Effector memory CD4-positive, alpha-beta T cell (primary cell): ENCODE data around the gene UNC13C.

ENCODE experiments used
- DNase-seq, 3 donors: peaks; one replicate each; pipeline ENCODE4 v3.0.0-alpha.2; 2020
- H3K27ac ChIP-seq: 2 replicates; pipeline ENCODE4 v1.7.0; 2013; ENCODE audit warnings: mild to moderate bottlenecking, low read length, moderate library complexity; ENCODE audit not compliant: insufficient read depth, poor library complexity, severe bottlenecking
- H3K27me3 ChIP-seq: replicated peaks from 2 replicates; pipeline ENCODE4 v1.7.0; 2013; ENCODE audit warnings: mild to moderate bottlenecking, low read length; ENCODE audit not compliant: insufficient read depth, control insufficient read depth, poor library complexity, severe bottlenecking
- H3K36me3 ChIP-seq: 2 replicates; pipeline ENCODE4 v1.7.0; 2013; ENCODE audit warnings: mild to moderate bottlenecking, low read length, moderate library complexity; ENCODE audit not compliant: control insufficient read depth, insufficient read depth
- H3K4me1 ChIP-seq: 2 replicates; pipeline ENCODE4 v1.7.0; 2013; ENCODE audit warnings: low read length, mild to moderate bottlenecking; ENCODE audit not compliant: control insufficient read depth, insufficient read depth, poor library complexity, severe bottlenecking
- H3K4me3 ChIP-seq: 2 replicates; pipeline ENCODE4 v1.7.0; 2013; ENCODE audit warnings: low read length, low read depth, mild to moderate bottlenecking; ENCODE audit not compliant: insufficient read depth, poor library complexity, severe bottlenecking
- H3K9me3 ChIP-seq: 2 replicates; pipeline ENCODE4 v1.7.0; 2013; ENCODE audit warnings: mild to moderate bottlenecking, low read length, moderate library complexity; ENCODE audit not compliant: control insufficient read depth

Gene UNC13C

DNA sequence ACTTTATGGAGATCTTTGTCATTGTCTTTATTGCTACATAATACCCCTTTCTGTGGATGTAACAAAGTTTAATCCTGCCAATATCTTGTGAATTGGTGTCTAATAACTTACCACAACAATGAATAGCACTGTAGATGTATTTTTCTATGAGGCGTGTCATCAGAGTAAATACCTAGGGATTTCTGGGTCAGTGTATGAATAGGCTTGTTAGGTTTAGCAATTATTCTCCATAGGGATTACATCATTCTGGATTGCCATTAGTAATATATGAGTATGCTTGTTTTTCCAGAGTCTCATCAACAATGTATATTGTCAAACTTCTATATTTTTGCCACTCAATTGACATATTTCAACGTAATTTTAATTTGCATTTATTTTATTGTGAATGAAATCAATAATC lies 67.9 kb downstream of the UNC13C start:
- no peak for DNase-seq
- no peaks in the 10 kb centered on the region for H3K36me3 ChIP-seq
- H3K4me3 ChIP-seq, result no peak overlapping the region
- H3K27ac ChIP-seq, result no peak overlapping the region
- H3K27me3 ChIP-seq, result no peaks in the 10 kb centered on the region
- no peaks in the 10 kb centered on the region for H3K4me1 ChIP-seq
- H3K9me3 ChIP-seq, result no peaks in the 10 kb centered on the region

GRCh38 chr15:54064365-54064764 lies 86.1 kb downstream of the UNC13C start:
- Histone ChIP-seq H3K4me1 (no peaks in the 10 kb centered on the region), H3K36me3 (no peaks in the 10 kb centered on the region), H3K9me3 (no peaks in the 10 kb centered on the region), H3K27ac (no peak overlapping the region), H3K4me3 (no peak overlapping the region), H3K27me3 (no peaks in the 10 kb centered on the region)
- no peak for DNase-seq

DNA sequence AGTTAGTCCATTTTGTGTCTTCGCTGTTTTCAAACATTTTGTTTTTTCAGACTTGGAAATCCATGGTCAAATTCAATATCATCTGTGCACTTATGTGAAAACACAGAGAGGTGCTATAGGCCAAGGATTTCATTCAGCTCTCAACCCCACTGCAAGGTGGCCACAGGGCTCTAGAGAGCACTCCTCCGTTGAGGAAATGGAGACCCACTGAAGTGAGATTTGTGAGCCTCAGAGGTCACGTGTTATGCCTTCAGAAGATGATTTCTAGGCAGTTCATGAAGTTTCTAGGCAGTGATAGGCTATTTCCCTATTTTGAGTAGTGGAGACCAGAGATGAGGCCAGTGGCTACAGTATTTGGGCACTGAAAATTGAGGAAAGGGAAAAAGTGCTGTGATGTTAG lies 88.2 kb downstream of the UNC13C start:
- H3K4me3 ChIP-seq, result no peak overlapping the region
- H3K9me3 ChIP-seq, result no peaks in the 10 kb centered on the region
- H3K36me3 ChIP-seq, result no peaks in the 10 kb centered on the region
- DNase-seq, result no peak
- H3K27me3 ChIP-seq, result no peaks in the 10 kb centered on the region
- no peak overlapping the region for H3K27ac ChIP-seq
- no peaks in the 10 kb centered on the region for H3K4me1 ChIP-seq

- Histone ChIP-seq H3K4me3 (no peak overlapping the region), H3K27me3 (no peaks in the 10 kb centered on the region), H3K36me3 (no peaks in the 10 kb centered on the region), H3K4me1 (no peaks in the 10 kb centered on the region), H3K9me3 (no peaks in the 10 kb centered on the region), H3K27ac (no peak overlapping the region)
- DNase-seq, result no peak
Observed at GRCh38 chr15:54082836-54083492, 104.7 kb downstream of the UNC13C start.

DNA sequence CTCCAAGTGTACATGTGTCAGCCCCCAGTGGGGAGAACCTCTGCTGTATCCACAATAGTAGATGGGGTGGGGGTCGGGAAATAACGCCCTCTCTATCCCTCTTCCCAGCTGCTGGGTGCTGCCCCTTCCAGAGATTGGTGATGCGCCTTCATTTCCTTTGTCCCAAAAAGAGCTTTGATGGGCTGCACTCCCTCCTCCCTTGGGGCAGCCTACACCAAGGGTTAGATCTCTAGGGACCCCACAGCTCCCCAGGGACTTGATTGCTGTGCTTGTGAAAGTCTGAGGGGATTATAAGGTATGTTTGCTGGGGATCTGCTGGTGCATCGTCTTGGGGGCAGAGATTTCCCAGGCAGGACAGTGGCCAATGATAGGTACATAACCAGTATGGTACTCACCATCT lies 105.3 kb downstream of the UNC13C start:
- no peaks in the 10 kb centered on the region for H3K27me3 ChIP-seq
- no peaks in the 10 kb centered on the region for H3K9me3 ChIP-seq
- DNase-seq, result no peak
- H3K27ac ChIP-seq, result no peak overlapping the region
- no peaks in the 10 kb centered on the region for H3K36me3 ChIP-seq
- no peaks in the 10 kb centered on the region for H3K4me1 ChIP-seq
- no peak overlapping the region for H3K4me3 ChIP-seq

DNA sequence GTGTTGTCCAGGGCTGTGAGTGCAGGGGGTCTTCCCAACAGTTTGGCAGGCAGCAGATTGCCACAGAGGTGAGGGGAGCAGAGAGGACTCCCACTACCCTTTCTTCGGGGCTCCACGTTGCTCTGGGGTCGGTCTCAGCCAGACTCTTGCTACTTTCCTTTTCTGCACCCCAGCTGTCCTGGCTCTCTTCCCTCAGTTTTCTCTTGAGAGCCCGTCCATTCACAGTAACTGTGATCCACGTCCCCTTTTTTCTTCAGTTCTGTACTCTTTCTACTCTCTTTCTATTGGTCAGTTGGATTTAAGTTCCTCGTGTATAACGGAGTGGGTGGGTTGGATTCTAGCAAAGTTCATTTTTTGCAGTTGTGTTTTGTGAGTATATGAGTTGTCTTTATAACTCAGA lies 105.8 kb downstream of the UNC13C start:
- Histone ChIP-seq H3K27ac (no peak overlapping the region), H3K4me3 (no peak overlapping the region), H3K9me3 (no peaks in the 10 kb centered on the region), H3K4me1 (no peaks in the 10 kb centered on the region), H3K27me3 (no peaks in the 10 kb centered on the region), H3K36me3 (no peaks in the 10 kb centered on the region)
- no peak for DNase-seq

DNA sequence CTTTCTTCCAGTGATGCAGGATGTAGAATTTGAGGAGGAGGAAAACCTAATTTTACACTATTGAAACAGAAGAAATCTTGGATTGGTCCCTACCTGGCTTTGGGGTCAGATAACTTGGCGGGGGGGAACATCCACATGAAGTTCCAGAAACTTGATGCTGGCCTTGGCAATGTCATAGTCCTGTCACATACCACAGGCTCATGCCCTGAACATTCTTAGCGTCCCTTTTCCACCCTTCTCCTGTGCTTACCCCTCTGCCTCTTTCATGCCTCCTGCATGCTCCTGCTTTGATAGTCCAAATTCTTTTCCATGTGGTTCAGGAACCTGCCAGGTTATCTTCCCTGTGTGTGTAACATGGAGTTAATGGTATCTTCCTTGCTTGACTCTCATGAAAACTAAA lies 110.6 kb downstream of the UNC13C start:
- Histone ChIP-seq H3K27ac (no peak overlapping the region), H3K4me3 (no peak overlapping the region), H3K4me1 (no peaks in the 10 kb centered on the region), H3K9me3 (no peaks in the 10 kb centered on the region), H3K27me3 (no peaks in the 10 kb centered on the region), H3K36me3 (no peaks in the 10 kb centered on the region)
- no peak for DNase-seq

GRCh38 chr15:54089776-54090175 lies 111.5 kb downstream of the UNC13C start:
- H3K27me3 ChIP-seq, result no peaks in the 10 kb centered on the region
- no peaks in the 10 kb centered on the region for H3K9me3 ChIP-seq
- DNase-seq, result no peak
- H3K27ac ChIP-seq, result no peak overlapping the region
- H3K4me3 ChIP-seq, result no peak overlapping the region
- H3K4me1 ChIP-seq, result no peaks in the 10 kb centered on the region
- no peaks in the 10 kb centered on the region for H3K36me3 ChIP-seq

DNA sequence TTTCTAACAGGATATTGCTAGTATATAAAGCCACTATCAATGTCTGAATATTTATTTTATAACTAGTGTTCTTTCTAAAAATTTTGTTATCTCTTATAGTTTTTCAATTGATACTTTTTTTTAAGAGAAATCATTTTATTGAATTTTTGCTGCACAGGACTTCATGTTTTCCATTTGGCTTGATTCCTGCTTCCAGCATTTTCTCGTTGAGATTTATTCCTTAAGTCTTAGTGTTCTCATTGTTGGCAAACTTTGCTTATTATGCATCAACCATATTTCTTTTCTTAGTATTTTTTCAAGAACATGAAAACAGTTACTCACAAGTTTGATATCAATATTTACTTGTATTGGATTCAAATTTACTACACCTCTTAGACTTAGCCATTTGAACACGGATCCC lies 113.4 kb downstream of the UNC13C start:
- no peaks in the 10 kb centered on the region for H3K9me3 ChIP-seq
- no peak overlapping the region for H3K4me3 ChIP-seq

GRCh38 chr15:54094661-54095060 lies 116.4 kb downstream of the UNC13C start:
- Histone ChIP-seq H3K9me3 (no peaks in the 10 kb centered on the region), H3K4me1 (no peaks in the 10 kb centered on the region), H3K27me3 (no peaks in the 10 kb centered on the region), H3K27ac (no peak overlapping the region), H3K36me3 (no peaks in the 10 kb centered on the region), H3K4me3 (no peak overlapping the region)
- DNase-seq, result no peak

More for the DNA sequence above, 113.4 kb downstream of the UNC13C start:
- no peaks in the 10 kb centered on the region for H3K27me3 ChIP-seq
- no peaks in the 10 kb centered on the region for H3K36me3 ChIP-seq
- H3K4me1 ChIP-seq, result no peaks in the 10 kb centered on the region
- DNase-seq, result no peak
- no peak overlapping the region for H3K27ac ChIP-seq
